ENCODE data around the gene SOWAHA. TPM values are rescaled to one million over a fixed set of nuclear protein-coding genes. Genes with fewer than 3 reads are reported as not detected.

Gene SOWAHA
- total RNA-seq, 3 donors from 2014 or later = 0.66 to 3.2 (median 0.96) TPM

- Histone ChIP-seq H3K9me3 (no peaks in the 10 kb centered on the region), H3K4me3 (no peak overlapping the region), H3K27ac (peak overlapping the region; percentile 78 to 88), H3K4me1 (no peaks in the 10 kb centered on the region), H3K36me3 (no peaks in the 10 kb centered on the region), H3K27me3 (no peaks in the 10 kb centered on the region)
- no peak for TF ChIP-seq CTCF (IDR thresholded peaks at IDR 0.05)
- TF ChIP-seq POLR2A (IDR thresholded peaks at IDR 0.05) = no peak
- TF ChIP-seq POLR2AphosphoS5 (IDR thresholded peaks at IDR 0.05) = no peak
- intact Hi-C loops (cut with DNase I; ENCODE audit: low total_unique reads) = no loop called here
- DNase-seq (ENCODE audit: low spot score in 2 of 2) = no peak
These were observed 25.6 kb downstream of the SOWAHA start for GRCh38 chr5:132838516-132839282.

GRCh38 chr5:132839426-132840301 lies 26.6 kb downstream of the SOWAHA start:
- no peaks in the 10 kb centered on the region for H3K9me3 ChIP-seq
- TF ChIP-seq POLR2AphosphoS5 (IDR thresholded peaks at IDR 0.05) (no peak), CTCF (IDR thresholded peaks at IDR 0.05) (no peak), POLR2A (IDR thresholded peaks at IDR 0.05) (no peak)
- H3K4me1 ChIP-seq = no peaks in the 10 kb centered on the region
- no peak overlapping the region for H3K4me3 ChIP-seq
- H3K36me3 ChIP-seq = no peaks in the 10 kb centered on the region
- intact Hi-C loops (cut with DNase I; ENCODE audit: low total_unique reads) = no loop called here
- H3K27ac ChIP-seq = peak overlapping the region; percentile 78 to 88
- DNase-seq (ENCODE audit: low spot score in 2 of 2) = no peak
- no peaks in the 10 kb centered on the region for H3K27me3 ChIP-seq

- H3K36me3 ChIP-seq = no peaks in the 10 kb centered on the region
- no peaks in the 10 kb centered on the region for H3K9me3 ChIP-seq
- peak overlapping the region; percentile 78 to 88 for H3K27ac ChIP-seq
- TF ChIP-seq POLR2AphosphoS5 (IDR thresholded peaks at IDR 0.05) (no peak), CTCF (IDR thresholded peaks at IDR 0.05) (no peak)
- intact Hi-C loops (cut with DNase I; ENCODE audit: low total_unique reads) = no loop called here
- H3K4me1 ChIP-seq = no peaks in the 10 kb centered on the region
- no peak for DNase-seq (ENCODE audit: low spot score in 2 of 2)
- no peaks in the 10 kb centered on the region for H3K27me3 ChIP-seq
- no peak overlapping the region for H3K4me3 ChIP-seq
These were observed 27.2 kb downstream of the SOWAHA start for GRCh38 chr5:132840313-132840712.

DNA sequence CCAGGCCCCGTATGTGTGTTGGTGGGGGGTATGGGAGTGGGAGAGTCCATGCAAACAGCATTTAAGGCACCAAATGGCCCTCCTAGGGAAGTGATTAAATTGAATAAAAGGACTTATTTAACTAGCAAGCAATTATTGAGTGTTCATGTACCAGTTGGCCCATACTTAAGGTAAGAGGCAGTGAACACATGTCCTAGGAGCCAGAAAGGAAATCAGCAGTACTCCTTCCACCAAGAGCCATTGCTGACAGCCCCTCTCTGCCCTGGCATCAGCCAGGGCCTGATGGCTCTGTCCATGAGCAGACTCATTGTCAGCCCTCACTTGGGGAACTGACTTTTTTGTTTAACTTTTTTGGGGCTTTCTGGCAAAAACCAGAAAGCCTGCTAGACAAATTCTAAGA lies 27.8 kb downstream of the SOWAHA start:
- Histone ChIP-seq H3K27me3 (no peaks in the 10 kb centered on the region), H3K4me3 (no peak overlapping the region), H3K36me3 (no peaks in the 10 kb centered on the region), H3K4me1 (no peaks in the 10 kb centered on the region), H3K27ac (peak overlapping the region; percentile 78 to 88), H3K9me3 (no peaks in the 10 kb centered on the region)
- TF ChIP-seq POLR2A (IDR thresholded peaks at IDR 0.05) = no peak
- no peak for TF ChIP-seq POLR2AphosphoS5 (IDR thresholded peaks at IDR 0.05)
- intact Hi-C loops (cut with DNase I; ENCODE audit: low total_unique reads) = no loop called here
- no peak for DNase-seq (ENCODE audit: low spot score in 2 of 2)

GRCh38 chr5:132841305-132841704 lies 28.2 kb downstream of the SOWAHA start:
- Histone ChIP-seq H3K27me3 (no peaks in the 10 kb centered on the region), H3K9me3 (no peaks in the 10 kb centered on the region), H3K36me3 (no peaks in the 10 kb centered on the region), H3K4me1 (no peaks in the 10 kb centered on the region), H3K27ac (peak overlapping the region in 1 of 2 donors; percentile 88), H3K4me3 (no peak overlapping the region)
- TF ChIP-seq CTCF (IDR thresholded peaks at IDR 0.05) = no peak
- TF ChIP-seq POLR2AphosphoS5 (IDR thresholded peaks at IDR 0.05) = no peak
- no peak for TF ChIP-seq POLR2A (IDR thresholded peaks at IDR 0.05)
- no peak for DNase-seq (ENCODE audit: low spot score in 2 of 2)
- intact Hi-C loops (cut with DNase I; ENCODE audit: low total_unique reads) = no loop called here
